RWPE2 (cell line): ENCODE measurements around the gene NR1I2.

ENCODE experiments used
- ATAC-seq: fragments of 200-7000 bp; cut with Tn5 transposase; 3 replicates; pipeline ENCODE4 v1.9.1; 2021; ENCODE audit warnings: low read depth
- DNase-seq: peaks from one replicate; pipeline ENCODE4 v3.0.0-alpha.2; 2020; ENCODE audit warnings: low spot score
- H3K27ac ChIP-seq: fragments of 450-650 bp; 2 replicates; pipeline ENCODE4 v1.5.1; 2017; ENCODE audit warnings: mild to moderate bottlenecking; ENCODE audit not compliant: poor library complexity, severe bottlenecking
- H3K27me3 ChIP-seq: fragments of 250-450 bp; sonication (Bioruptor Pico); 2 replicates; pipeline ENCODE4 v1.5.1; 2021; ENCODE audit warnings: mild to moderate bottlenecking, moderate library complexity; ENCODE audit not compliant: insufficient read depth, poor library complexity, severe bottlenecking
- H3K36me3 ChIP-seq: fragments of 250-450 bp; sonication (Bioruptor Pico); 2 replicates; pipeline ENCODE4 v1.5.1; 2020; ENCODE audit warnings: low read depth, mild to moderate bottlenecking, moderate library complexity
- H3K4me1 ChIP-seq: fragments of 250-450 bp; sonication (Bioruptor Pico); 2 replicates; pipeline ENCODE4 v1.5.1; 2021; ENCODE audit warnings: mild to moderate bottlenecking, moderate library complexity; ENCODE audit not compliant: insufficient read depth, poor library complexity, severe bottlenecking
- H3K4me3 ChIP-seq: fragments of 250-450 bp; sonication (Bioruptor Pico); 2 replicates; pipeline ENCODE4 v1.5.1; 2021; ENCODE audit warnings: mild to moderate bottlenecking, moderate library complexity; ENCODE audit not compliant: severe bottlenecking
- H3K9me3 ChIP-seq: fragments of 250-450 bp; sonication (Bioruptor Pico); 2 replicates; pipeline ENCODE4 v1.5.1; 2021; ENCODE audit warnings: mild to moderate bottlenecking, moderate library complexity; ENCODE audit not compliant: severe bottlenecking
- CTCF ChIP-seq: fragments of 450-650 bp; IDR thresholded peaks from one replicate; pipeline ENCODE4 v1.5.1; 2017; ENCODE audit warnings: mild to moderate bottlenecking, moderate library complexity; ENCODE audit not compliant: poor library complexity, severe bottlenecking

Gene NR1I2

GRCh38 chr3:119792270-119792669, 10.4 kb downstream of the NR1I2 start:
- Histone ChIP-seq H3K27ac (no peak overlapping the region), H3K4me1 (no peaks in the 10 kb centered on the region), H3K9me3 (no peaks in the 10 kb centered on the region), H3K4me3 (no peak overlapping the region), H3K36me3 (no peaks in the 10 kb centered on the region), H3K27me3 (no peaks in the 10 kb centered on the region)
- ATAC-seq, result no peak
- no peak for TF ChIP-seq CTCF
- DNase-seq, result no peak

GRCh38 chr3:119794401-119794800, 12.5 kb downstream of the NR1I2 start:
- no peaks in the 10 kb centered on the region for H3K36me3 ChIP-seq
- no peaks in the 10 kb centered on the region for H3K9me3 ChIP-seq
- no peak for DNase-seq
- H3K4me3 ChIP-seq, result no peak overlapping the region
- H3K27me3 ChIP-seq, result no peaks in the 10 kb centered on the region
- TF ChIP-seq CTCF, result no peak
- H3K4me1 ChIP-seq, result no peaks in the 10 kb centered on the region
- ATAC-seq, result no peak
- H3K27ac ChIP-seq, result no peak overlapping the region

- H3K36me3 ChIP-seq, result no peaks in the 10 kb centered on the region
- no peaks in the 10 kb centered on the region for H3K4me1 ChIP-seq
- DNase-seq (no peak), ATAC-seq (peak; percentile 77)
- H3K27me3 ChIP-seq, result no peaks in the 10 kb centered on the region
- TF ChIP-seq CTCF, result no peak
- no peaks in the 10 kb centered on the region for H3K9me3 ChIP-seq
- H3K27ac ChIP-seq, result no peak overlapping the region
- H3K4me3 ChIP-seq, result no peak overlapping the region
Observed at GRCh38 chr3:119794971-119795612, 13.2 kb downstream of the NR1I2 start.

- Histone ChIP-seq H3K4me1 (no peaks in the 10 kb centered on the region), H3K4me3 (no peak overlapping the region), H3K27ac (no peak overlapping the region), H3K27me3 (no peaks in the 10 kb centered on the region), H3K36me3 (no peaks in the 10 kb centered on the region), H3K9me3 (no peaks in the 10 kb centered on the region)
- TF ChIP-seq CTCF, result no peak
- DNase-seq, result no peak
- no peak for ATAC-seq
Observed at GRCh38 chr3:119795849-119796248, 13.9 kb downstream of the NR1I2 start.

GRCh38 chr3:119796368-119796767, 14.5 kb downstream of the NR1I2 start:
- Histone ChIP-seq H3K9me3 (no peaks in the 10 kb centered on the region), H3K36me3 (no peaks in the 10 kb centered on the region), H3K27ac (no peak overlapping the region), H3K27me3 (no peaks in the 10 kb centered on the region), H3K4me1 (no peaks in the 10 kb centered on the region), H3K4me3 (no peak overlapping the region)
- no peak for TF ChIP-seq CTCF
- no peak for DNase-seq
- ATAC-seq, result no peak
